Erythroblast (primary cell): Measurements from ENCODE around the gene ZSCAN26.

Source experiments
- DNase-seq, 2 experiments: peaks; one replicate each; lab custom pipeline; 2025; lab: John Stamatoyannopoulos, UW
- GATA1 ChIP-seq: IDR thresholded peaks from 2 replicates; pipeline ENCODE4 v1.6.1; 2011; ENCODE audit warnings: low read depth, mild to moderate bottlenecking, control low read depth, low read length, moderate library complexity
- POLR2A ChIP-seq: IDR thresholded peaks from 2 replicates; pipeline ENCODE4 v1.6.1; 2011; ENCODE audit warnings: mild to moderate bottlenecking, low read length

Gene ZSCAN26

DNA sequence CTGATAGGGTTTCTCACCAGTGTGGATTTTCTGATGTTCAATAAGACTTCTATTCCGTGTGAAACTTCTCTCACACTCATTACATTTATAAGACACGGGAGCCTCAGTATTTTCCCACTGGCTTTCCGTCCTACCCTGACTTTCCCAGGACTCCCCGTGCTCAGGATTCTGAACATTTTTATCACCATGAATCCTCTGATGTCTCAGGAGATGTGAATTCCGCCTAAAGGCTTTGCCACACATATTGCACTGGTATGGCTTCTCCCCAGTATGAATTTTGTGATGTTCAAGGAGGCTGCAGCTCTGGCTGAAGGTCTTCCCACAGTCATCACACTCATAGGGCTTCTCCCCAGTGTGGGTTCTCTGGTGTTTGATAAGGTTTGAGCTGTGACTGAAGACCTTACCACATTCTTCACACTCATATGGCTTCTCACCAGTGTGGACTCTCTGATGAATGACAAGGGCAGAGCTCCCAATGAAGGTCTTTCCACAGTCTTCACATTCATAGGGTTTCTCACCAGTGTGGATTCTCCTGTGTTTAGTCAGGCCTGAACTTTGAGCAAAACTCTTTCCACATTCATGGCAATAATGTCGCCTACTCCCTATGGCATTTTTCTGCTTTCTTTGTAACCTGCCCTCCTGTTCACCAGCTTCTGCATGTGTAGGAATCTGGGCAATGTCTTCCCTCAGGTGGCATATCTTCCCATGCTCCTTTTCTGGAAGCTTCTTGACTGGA lies 21.6 kb upstream of the ZSCAN26 start:
- TF ChIP-seq POLR2A (no peak), GATA1 (no peak)
- DNase-seq: no peak

- TF ChIP-seq POLR2A: no peak
- TF ChIP-seq GATA1: no peak
- DNase-seq: no peak
Observed at GRCh38 chr6:28248916-28249315, 18.0 kb upstream of the ZSCAN26 start.

DNA sequence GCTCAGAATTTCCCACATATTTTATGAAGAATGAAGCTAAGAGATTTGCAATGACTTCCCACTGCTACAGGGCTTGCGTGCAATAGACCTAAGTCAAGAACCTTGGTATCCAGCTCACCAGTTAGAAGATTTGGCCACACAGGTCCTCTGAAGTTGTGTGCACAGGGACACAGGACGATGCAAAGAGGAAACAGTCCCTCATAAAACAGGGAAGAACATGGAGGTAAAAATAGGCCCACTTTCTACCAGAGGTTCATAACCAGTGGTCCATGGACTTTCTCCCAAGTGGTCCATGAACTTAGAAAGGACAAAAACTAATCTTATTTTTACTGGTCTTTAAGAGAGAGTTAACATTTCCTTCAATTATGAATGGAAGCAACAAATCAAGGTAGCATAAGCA lies 16.2 kb upstream of the ZSCAN26 start:
- DNase-seq: no peak
- TF ChIP-seq POLR2A (no peak), GATA1 (no peak)

DNA sequence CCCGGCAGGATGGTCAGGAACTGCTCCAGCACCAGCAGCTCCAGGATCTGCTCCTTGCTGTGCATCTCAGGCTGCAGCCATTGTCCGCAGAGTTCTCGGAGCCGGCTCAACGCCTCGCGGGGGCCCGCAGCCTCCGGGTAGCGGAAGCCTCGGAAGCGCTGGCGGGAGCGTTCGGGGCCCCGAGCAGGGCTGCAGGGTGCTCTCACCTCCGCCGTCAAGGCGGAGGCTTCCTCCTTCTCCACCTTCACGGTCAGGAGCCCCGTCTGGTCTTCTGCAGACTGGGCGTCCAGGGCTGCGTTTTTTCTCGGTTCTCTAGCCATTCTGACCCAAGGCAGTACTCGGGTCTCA lies 15.3 kb upstream of the ZSCAN26 start:
- TF ChIP-seq GATA1 (no peak), POLR2A (no peak)
- peak; percentile 59 to 65 for DNase-seq

DNA sequence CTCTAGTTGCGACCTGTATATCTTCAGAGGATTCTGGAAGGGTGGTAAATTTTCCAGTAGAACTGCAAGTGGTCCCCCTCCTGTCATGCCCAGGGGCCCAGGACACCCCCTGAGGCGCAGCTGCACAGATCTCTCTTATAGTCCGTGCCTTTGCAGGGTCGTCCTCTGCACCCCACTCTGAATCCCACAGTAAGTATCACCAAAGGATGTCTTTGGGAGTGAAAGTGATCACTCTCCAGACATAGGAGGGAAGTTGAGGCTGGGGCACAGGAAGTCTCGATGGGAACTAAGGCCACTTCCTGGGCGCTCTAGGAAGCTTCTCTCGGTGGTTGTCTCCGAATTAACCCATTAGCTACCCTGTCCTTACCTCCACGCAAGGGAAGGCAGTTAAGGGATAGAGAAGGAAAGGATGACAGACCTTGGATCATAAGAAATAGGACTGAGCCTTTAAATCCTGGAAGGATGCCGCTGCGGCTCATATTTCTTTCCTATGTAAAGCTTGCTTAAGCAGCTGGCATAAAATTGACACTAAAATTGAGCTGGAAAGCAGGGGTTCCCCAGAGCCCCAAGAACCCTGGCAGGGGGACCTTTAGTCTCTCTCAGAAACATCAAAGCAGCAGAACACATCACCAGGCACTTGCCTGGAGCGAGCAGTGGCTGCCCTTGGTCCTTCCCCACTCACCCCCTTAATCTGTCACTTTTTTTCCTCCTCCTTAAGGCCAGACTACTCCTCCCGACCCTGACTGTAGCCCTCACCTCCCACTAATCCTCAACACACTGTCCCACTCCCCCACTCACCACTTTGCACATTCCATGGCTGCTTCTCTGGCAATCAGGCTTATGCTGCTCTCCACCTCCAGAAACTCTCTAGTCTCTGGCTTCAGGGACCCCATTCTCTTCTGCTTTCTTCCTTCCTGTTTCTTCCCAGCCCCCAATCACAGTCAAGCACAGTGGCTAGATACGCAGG lies 14.7 kb upstream of the ZSCAN26 start, which contains the start of gene ZKSCAN4:
ZKSCAN4 (minus strand) TSS at position 261 of the 967 bp plus-strand sequence. CDS start 289 bp downstream, outside the sequence.
- TF ChIP-seq POLR2A: peak; percentile 56
- TF ChIP-seq GATA1: no peak
- DNase-seq: peak; percentile 91 to 92

GRCh38 chr6:28254121-28254519 lies 12.8 kb upstream of the ZSCAN26 start:
- DNase-seq: peak; percentile 14 to 32
- TF ChIP-seq POLR2A (no peak), GATA1 (no peak)

- TF ChIP-seq GATA1: no peak
- TF ChIP-seq POLR2A: no peak
- DNase-seq: no peak
Observed at GRCh38 chr6:28257042-28257441, 9.9 kb upstream of the ZSCAN26 start.

- DNase-seq: peak; percentile 20 to 26
Observed at GRCh38 chr6:28258877-28259777, 7.8 kb upstream of the ZSCAN26 start, which contains the start of gene NKAPL. TSS of gene NKAPL (plus strand) at chr6:28259297. CDS start at chr6:28259372, 75 bp downstream.

GRCh38 chr6:28263922-28264321 lies 3.0 kb upstream of the ZSCAN26 start:
- TF ChIP-seq POLR2A: no peak
- TF ChIP-seq GATA1: no peak
- DNase-seq: no peak

More at GRCh38 chr6:28258877-28259777, 7.8 kb upstream of the ZSCAN26 start, which contains the start of gene NKAPL:
- TF ChIP-seq POLR2A (no peak), GATA1 (no peak)

GRCh38 chr6:28264834-28265401 lies 2.0 kb upstream of the ZSCAN26 start:
- TF ChIP-seq GATA1 (no peak), POLR2A (no peak)
- DNase-seq: peak in 1 of 2 experiments; percentile 8

- TF ChIP-seq POLR2A (no peak), GATA1 (no peak)
- peak in 1 of 2 experiments; percentile 34 for DNase-seq
Observed at GRCh38 chr6:28266563-28266961, 381 bp upstream of the ZSCAN26 start.

DNA sequence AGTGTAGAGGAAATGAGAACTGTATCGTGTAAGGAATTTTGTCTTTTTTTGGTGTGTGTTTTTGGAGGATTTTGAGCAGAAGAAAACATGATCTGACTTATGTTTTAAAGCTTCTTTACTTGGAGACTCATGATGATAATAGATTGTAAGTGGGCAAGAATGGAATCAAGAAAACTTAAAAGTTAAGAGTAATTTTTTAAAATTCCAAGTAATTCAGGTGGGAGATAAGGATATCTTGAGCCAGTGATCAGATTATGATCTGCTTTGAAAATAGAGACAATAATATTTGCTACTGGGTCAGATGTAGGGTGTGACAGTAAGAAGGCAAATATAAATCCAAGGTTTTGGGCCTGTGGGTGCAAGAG lies 734 bp downstream of the ZSCAN26 start:
- TF ChIP-seq GATA1: no peak
- TF ChIP-seq POLR2A: no peak

DNA sequence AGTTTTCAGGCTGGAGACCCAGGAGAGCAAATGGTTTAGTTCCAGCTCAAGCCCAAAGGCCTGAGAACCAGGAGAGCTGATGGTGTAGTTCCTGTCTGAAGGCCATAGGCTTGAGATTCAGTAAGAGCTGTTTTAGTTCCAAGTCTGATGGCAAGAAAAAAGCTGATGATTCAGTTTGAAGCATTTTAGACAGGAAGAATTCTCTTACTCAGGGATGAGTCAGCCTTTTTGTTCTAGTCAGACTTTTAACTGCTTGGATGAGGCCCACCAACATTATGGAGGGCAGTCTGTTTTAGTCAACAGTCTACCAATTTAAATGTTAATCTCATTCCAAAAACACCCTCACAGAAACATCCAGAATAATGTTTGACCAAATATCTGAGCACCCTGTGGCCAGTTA lies 2.5 kb downstream of the ZSCAN26 start:
- TF ChIP-seq GATA1: no peak
- no peak for TF ChIP-seq POLR2A
- peak; percentile 35 to 56 for DNase-seq

More for the DNA sequence above, 734 bp downstream of the ZSCAN26 start:
- peak in 1 of 2 experiments; percentile 29 for DNase-seq
